HG03095 (cell line): ENCODE measurements around the gene PAPLN.
"Not testable (repeated sequence)": the region's sequence is repeated elsewhere in the genome, so short reads cannot be mapped to it uniquely, and the experiment has no call there.

Experiments used
- ATAC-seq: cut with Tn5 transposase; IDR thresholded peaks from one replicate; pipeline ENCODE4 v1.9.1; 2021; ENCODE audit warnings: moderate library complexity; ENCODE audit not compliant: unreplicated experiment

Gene PAPLN

DNA sequence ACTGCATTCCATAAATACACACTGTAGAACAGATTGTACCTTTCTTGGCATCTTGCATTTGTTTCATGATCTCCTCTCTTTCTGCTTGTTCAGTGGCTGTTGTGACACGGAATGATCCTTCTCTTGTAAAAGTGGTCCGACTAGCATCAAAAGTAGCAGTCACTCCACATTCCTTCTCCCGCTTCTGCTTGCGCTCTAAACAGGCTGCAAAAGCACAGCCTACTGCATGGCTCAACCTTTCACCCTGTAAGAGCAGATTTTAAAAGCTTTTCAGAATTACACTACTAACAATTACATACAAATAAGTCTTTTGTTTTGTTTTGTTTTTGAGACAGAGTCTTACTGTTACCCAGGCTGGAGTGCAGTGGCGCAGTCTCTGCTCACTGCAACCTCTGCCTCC, 49.8 kb downstream of the PAPLN start:
- no peak for ATAC-seq

DNA sequence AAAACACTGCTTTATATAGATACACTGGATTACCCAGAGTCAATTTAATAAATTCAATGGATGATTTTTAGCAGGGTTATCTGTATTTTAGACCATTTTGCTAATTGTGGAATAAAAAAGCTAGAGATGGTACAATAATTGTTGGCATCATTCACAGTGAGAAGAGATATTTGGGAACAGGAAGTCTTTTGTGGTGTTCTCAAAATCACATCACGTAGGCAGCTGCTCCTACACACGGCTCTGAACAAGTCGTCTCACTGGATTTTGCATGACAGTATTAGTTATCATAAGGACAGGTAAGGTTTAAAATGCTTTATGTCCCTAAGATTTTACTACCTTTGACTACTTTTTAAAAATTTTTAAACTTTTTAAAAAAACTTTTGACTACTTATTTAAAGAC, 52.0 kb downstream of the PAPLN start:
- ATAC-seq = no peak

DNA sequence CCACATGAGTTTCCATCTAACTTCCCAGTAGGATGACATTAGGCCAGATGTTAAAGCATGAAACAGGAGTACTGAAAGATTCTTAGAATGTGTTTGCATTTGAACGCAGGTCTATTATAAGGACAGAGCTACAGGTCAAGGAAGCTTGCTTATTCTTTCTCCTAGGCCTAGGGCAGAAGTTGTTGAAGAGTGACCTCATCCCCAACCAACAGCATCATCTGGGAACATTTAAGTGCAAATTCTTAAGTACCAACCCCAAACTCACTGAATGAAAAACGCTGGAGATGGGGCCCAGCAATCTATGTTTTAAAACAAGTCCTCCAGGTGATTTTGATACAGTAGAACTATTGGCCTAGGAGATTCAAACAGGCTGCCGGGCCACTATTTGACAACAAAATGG, 52.4 kb downstream of the PAPLN start:
- no peak for ATAC-seq

DNA sequence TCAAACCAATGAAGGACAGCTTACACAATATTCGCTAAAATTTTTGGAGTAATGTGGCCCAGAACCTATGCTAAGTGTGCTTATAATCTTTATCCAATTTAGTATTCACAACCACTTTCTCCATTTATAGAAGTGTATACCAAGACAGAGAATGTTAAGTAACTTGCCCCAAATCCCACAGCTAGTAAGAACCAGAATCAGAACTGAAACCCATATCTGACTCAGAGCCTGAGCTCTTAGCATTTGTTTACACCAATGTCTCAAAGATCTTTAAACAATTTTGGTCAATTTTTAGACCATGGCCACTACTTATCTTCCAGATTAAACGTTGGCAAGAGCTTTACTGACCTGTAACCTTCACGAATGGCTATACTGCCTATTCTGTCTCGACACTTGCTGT, 53.0 kb downstream of the PAPLN start:
- peak; percentile 78 for ATAC-seq

DNA sequence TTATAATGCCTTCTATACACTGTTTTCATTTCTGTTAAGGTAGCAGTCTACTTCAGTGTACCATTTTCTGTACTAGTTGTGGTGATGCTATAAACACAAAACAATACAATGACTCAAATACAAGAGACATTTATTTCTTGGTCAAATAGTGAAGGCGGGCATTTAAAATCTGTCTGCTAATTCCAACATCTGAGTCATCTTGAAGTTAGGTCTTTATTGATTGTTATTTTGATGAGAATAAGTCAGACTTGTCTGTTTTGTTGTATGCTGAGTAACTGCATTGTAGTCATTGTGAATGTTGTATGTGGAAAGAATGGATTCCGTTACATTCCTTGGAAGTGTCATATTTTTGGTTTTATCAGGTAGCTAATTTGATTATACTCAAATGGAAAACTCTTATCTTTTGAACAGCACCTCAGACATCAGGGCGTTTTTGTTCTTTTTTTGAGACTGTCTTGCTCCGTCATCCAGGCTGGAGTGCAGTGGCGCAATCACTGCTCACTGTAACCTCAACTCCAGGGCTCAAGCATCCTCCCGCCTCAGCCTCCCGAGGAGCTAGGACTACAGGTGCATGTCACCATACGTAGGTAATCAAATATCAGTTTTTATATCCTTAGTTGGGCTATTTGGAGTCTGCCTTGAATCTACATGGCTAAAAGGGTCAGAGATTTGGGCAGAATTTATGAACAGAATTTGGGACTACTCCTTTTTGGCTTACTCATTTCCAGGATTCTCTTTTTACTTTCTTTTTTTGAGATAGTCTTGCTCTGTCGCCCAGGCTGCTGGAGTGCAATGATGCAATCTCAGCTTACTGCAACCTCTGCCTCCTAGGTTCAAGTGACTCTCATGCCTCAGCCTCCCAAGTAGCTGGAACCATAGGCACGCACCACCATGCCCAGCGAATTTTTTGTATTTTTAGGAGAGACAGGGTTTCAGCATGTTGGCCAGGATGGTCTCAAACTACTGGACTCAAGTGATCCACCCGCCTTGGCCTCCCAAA, 56.8 kb downstream of the PAPLN start:
- ATAC-seq = no peak

DNA sequence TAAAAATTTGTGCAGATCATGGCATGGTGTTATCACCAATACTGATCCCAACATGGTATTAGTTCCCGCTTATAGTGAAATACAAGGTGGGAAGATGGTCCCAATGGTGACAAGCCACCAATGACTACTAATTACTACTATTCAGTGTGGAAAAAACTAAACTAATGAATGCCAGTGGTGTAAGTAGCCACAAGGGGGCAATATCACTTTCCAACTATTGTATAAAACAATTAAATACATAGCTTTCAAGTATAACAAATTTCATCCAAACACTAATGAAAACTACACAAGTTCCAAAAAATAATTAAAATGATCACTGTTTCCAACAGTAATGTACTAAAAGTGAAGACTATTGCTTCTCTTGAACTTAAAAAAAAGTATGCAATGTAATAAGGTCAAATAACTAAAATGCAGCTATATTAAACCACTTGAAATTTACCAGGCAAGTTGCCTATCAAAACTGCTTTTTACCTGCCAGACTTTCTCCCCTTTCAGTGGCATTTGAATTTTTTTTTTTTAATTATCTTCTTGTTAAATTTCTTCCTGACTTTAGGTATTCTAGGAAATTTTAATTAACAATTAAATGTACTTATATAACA, 58.0 kb downstream of the PAPLN start:
- ATAC-seq = no peak

DNA sequence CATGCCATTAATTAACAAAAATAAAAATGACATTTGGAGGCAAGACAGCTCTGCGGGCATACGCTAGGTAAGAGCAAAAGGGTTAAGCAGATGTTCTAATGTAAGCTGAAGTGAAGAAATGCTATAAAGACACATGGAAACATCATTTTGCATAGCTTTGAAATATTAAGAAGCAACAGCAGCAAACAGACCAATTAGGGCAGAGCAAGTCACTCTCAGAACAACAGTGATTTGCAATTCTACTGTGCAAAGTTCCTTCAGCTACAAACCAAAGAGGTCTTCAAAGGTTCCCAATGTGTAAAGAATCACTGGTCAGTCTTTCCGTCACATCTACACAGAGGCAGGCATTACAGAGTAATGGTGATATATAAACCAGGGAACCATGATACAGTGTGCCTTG, 68.2 kb downstream of the PAPLN start:
- ATAC-seq = no peak

DNA sequence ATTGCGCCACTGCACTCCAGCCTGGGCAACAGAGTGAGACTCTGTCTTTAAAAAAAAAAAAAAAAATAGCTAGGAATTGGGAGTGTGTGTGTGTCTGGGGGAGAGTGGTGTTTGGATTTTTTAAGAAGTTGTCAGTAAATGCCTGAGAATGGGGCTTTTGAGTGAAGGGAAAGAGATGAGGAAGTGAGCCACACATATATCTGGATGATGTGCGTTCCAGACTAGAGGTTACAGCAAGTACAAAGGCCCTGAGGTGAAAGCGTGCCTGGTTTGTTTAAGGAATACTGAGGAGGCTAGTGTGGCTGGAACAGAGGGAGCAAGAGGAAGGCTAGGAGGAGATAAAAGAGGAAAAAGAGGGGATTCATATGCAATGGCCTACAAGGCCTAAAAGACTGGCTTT, 70.0 kb downstream of the PAPLN start:
- no peak for ATAC-seq

DNA sequence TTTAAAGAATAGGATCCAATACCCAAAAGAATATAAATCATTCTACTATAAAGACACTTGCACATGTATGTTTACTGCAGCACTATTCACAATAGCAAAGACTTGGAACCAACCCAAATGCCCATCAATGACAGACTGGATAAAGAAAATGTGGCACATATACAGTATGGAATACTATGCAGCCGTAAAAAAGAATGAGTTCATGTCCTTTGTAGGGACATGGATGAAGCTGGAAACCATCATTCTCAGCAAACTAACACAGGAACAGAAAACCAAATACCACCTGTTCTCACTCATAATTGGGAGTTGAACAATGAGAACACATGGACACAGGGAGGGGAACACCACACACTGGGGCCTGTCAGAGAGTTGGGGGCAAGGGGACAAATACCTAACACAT, 71.9 kb downstream of the PAPLN start:
- not testable (repeated sequence) for ATAC-seq

DNA sequence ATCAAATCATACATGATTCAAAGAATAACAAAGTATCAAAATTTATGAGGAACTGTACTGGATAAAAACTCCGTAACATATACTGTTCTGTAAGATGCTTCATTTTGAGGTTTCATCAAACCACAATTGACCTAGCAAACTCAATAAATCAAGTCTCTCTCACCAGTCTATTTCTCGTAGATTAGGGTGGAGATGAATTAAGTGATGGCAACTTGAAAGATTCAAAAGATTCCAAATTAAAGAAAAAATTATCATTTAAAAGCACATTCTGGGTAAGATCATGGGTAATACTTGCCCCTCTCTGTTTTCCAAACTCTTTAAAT, 74.4 kb downstream of the PAPLN start:
- no peak for ATAC-seq

DNA sequence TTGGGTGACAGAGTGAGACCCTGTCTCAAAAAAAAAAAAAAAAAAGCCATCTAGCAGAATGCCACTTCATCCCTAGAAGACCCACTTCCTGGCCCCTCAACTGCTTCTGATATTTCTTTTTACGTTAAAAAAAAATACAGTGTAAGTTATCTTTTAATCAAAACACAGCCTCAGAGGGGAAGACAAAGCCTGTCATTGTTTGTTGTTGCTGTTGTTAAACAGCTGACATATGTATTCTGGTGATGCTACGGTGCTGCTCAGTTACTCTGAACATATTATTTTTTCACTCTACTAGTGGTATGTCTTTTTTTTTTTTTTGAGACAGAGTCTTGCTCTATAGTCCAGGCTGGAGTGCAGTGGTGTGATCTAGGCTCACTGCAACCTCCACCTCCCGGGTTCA, 75.4 kb downstream of the PAPLN start:
- no peak for ATAC-seq

DNA sequence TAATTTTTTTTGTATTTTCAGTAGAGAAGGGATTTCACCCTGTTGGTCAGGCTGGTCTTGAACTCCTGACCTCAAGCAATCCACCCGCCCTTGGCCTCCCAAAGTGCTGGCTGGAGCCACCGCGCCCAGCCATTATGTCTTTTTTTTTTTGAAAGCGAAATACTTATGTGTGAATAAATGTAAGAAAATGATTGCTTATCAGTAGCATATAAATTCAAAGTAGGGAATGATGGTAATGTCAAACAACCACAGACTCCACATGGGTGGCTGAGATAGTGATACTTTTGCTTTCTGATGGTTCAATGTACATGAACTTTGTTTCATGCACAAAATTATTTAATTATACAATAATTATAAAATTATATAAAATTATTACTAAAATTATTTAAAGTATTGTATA, 75.8 kb downstream of the PAPLN start:
- ATAC-seq = no peak

DNA sequence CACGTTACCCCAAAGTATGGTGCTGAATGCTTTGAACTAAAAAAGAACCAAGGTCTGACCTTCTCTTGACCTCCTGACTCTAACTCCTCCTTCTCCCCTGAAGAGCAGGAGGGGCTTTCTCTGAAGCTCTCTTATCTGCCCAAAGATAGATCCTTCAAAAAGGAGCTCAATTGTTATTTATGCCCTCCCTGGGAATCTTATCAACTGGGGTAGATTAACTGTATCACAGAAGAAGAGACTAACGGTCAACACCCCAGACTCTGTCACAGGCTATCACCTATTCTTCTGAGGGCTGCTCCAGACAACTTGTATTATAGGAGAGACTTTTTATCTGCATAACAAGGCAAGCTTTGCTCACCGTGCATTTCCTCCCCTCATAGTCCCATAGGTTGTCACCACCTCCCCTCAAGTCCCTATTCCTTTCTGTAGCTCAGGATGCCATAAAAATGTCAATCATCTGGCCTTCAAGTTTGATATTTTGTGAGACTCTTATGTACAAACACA, 86.6 kb downstream of the PAPLN start:
- no peak for ATAC-seq
